TTC549 (cell line): Measurements from ENCODE around the gene MTMR8.
"Not testable (repeated sequence)": the region's sequence is repeated elsewhere in the genome, so short reads cannot be mapped to it uniquely, and the experiment has no call there.

Source experiments
- FAIRE-seq: peaks from 2 replicates; lab custom pipeline; 2012; peaks lifted over from hg19 to GRCh38; lab: Jason Lieb, UNC

MTMR8 gene

GRCh38 chrX:64394874-64395567, at the start of gene MTMR8:
Gene MTMR8 (minus strand): TSS chrX:64395452. CDS start chrX:64395363, 89 bp downstream.
- no peak for FAIRE-seq

GRCh38 chrX:64439551-64439950, 44.3 kb upstream of the MTMR8 start:
- FAIRE-seq = no peak

GRCh38 chrX:64437665-64438064, 42.4 kb upstream of the MTMR8 start:
- no peak for FAIRE-seq

GRCh38 chrX:64437218-64437617, 42.0 kb upstream of the MTMR8 start:
- FAIRE-seq = no peak

GRCh38 chrX:64428371-64428770, 33.1 kb upstream of the MTMR8 start:
- FAIRE-seq = no peak

GRCh38 chrX:64427787-64428186, 32.5 kb upstream of the MTMR8 start:
- FAIRE-seq = no peak

- no peak for FAIRE-seq
Observed at GRCh38 chrX:64427281-64427680, 32.0 kb upstream of the MTMR8 start.

- FAIRE-seq = not testable (repeated sequence)
Observed at GRCh38 chrX:64409730-64410129, 14.5 kb upstream of the MTMR8 start.

GRCh38 chrX:64398088-64398487, 2.8 kb upstream of the MTMR8 start:
- no peak for FAIRE-seq

GRCh38 chrX:64395568-64395929, 297 bp upstream of the MTMR8 start:
- no peak for FAIRE-seq

GRCh38 chrX:64394059-64394873, 986 bp downstream of the MTMR8 start:
- FAIRE-seq = no peak

- no peak for FAIRE-seq
Observed at GRCh38 chrX:64389489-64389888, 5.8 kb downstream of the MTMR8 start.

GRCh38 chrX:64380789-64381188, 14.5 kb downstream of the MTMR8 start:
- FAIRE-seq = not testable (repeated sequence)

- no peak for FAIRE-seq
Observed at GRCh38 chrX:64379924-64380323, 15.3 kb downstream of the MTMR8 start.

GRCh38 chrX:64377753-64378152, 17.5 kb downstream of the MTMR8 start:
- no peak for FAIRE-seq

GRCh38 chrX:64352081-64352480, 43.2 kb downstream of the MTMR8 start:
- FAIRE-seq = no peak

GRCh38 chrX:64350521-64350920, 44.7 kb downstream of the MTMR8 start:
- FAIRE-seq = no peak

GRCh38 chrX:64350047-64350446, 45.2 kb downstream of the MTMR8 start:
- FAIRE-seq = no peak

- FAIRE-seq = no peak
Observed at GRCh38 chrX:64342811-64343210, 52.4 kb downstream of the MTMR8 start.

- FAIRE-seq = no peak
Observed at GRCh38 chrX:64338296-64338695, 57.0 kb downstream of the MTMR8 start.

GRCh38 chrX:64334467-64334866, 60.8 kb downstream of the MTMR8 start:
- no peak for FAIRE-seq

- FAIRE-seq = no peak
Observed at GRCh38 chrX:64330284-64330683, 65.0 kb downstream of the MTMR8 start.

GRCh38 chrX:64321507-64321906, 73.7 kb downstream of the MTMR8 start:
- no peak for FAIRE-seq

GRCh38 chrX:64313624-64314023, 81.6 kb downstream of the MTMR8 start:
- FAIRE-seq = no peak
